Stimulated activated CD8-positive, alpha-beta memory T cell treated with anti-CD3 and anti-CD28 coated beads, Interleukin-12 subunit alpha, Interleukin-12 subunit beta, amount 100 ng/mL, for 4 hours (primary cell): Measurements from ENCODE around the gene JAG2.

Experiments
- DNase-seq: peaks from one replicate; pipeline ENCODE4 v3.0.0-alpha.2; 2020; ENCODE audit warnings: low read depth

JAG2 gene

DNA sequence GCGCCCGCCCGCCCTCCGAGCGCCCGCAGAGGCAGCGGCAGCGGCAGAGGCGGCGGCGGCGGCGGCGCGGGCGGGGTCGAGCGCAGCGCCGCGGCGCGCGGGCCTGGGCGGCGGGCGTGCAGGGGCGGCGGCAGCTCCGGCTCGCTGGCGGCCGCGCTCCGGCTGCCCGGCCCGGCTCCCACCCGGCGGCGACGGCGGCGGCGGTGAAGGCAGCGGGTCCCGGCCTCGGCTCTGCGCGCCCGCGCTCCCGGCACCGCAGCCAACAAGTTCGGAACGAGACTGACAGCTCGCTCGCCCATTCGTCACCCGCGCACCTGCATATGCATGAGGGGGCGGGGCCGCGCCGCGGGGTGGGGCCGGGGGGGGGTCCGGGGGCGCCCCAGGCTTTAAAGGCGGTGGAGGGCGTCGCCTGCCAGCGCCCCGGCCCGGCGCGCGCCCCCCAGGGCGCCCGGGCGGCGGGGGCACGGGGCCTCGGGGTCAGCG, at the start of gene JAG2:
Gene JAG2, minus strand, starts transcription at position 281 of the 483 bp plus-strand sequence. CDS start 356 bp downstream, outside the sequence.
- DNase-seq = peak; percentile 44

DNA sequence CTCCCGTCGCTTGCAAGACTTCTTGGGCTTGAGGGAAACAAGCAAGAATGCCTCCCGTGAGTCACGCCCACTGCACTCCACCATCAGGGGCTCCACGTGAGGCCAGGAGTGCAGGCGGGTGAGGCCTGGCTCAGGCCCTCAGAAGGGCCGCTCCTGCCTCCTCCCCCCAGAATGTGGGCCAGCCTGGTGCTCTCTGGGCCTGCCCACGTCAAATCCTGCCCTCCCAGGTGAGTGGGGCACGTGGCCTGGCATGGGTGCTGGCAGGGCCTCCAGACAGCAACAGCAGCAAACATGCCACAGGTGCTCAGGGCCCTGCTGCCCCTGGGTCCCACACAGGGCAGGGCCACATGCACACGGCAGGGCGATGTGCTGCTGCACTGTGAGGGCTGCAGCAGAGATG, 49.2 kb upstream of the JAG2 start:
- no peak for DNase-seq

DNA sequence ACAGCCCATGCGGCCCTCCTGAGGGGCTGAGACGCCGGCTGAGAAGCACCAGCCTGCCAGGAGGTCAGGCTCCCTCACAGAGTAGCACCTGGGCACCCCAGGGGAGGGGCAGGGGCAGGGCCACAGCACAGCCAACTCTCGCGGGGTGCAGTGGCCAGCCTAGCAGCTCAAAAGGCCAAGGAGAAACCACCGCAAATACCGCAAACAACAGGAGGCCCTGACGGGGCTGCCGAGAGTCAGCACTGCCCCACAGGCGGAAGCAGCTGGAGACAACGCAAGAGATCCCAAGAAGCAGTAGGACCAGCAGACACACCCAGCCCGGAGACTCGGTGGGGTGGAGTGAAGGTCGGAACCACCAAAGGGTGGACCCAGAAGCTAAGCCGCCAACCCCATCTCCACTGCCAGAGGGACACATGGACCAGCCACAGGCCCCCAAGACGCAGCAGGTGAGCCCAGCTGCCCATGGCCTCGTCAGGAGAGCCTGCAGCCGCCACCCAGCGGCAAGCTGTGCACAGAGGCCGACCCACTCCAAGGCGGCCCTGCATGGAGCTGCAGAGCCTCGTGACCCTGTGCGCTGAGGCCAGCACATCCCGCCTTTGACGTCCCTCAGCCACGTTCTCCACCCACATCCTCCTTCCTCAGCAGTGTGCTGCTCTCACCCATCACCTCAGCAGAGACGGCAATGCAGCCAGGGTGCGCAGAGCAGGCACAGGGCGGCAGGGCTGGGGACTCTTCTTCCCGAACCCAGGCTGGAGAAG, 48.1 kb upstream of the JAG2 start:
- no peak for DNase-seq

DNA sequence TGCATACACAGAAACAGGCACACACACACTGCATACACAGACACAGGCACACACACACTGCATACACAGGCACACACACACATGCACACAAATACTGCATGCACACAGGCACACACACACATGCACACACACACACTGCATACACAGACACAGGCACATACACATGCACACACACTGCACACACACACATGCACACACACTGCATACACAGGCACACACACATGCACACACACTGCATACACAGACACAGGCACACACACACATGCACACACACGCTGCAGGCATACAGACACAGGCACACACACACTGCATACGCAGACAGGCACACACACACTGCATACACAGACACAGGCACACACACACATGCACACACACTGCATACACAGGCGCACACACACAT, 47.0 kb upstream of the JAG2 start:
- no peak for DNase-seq

DNA sequence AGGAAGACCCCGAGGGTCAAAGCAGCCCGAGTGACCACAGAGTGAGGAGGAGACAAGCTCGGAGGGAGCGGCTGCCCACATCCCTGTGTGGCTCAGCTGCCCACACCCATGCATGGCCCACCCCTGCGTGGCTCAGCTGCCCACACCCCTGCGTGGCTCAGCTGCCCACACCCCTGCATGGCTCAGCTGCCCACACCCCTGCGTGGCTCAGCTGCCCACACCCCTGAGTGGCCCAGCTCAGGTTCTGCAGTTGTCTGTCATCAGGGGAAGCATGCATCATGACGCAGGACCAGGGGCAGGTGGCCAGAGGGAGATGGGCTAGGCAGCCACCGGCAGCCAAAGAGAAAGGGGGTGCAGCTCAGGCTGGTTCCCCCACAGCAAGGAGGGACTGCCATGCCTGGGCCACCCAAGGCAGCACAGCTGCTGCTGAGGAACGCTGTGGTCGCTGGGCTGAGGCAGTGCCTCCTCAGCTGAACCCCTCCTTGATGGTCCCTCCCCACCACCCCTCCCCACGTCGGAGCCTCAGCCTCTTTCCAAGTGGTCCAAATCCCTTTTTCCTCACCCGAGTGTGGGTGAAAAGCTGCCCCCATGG, 45.8 kb upstream of the JAG2 start:
- DNase-seq = no peak

DNA sequence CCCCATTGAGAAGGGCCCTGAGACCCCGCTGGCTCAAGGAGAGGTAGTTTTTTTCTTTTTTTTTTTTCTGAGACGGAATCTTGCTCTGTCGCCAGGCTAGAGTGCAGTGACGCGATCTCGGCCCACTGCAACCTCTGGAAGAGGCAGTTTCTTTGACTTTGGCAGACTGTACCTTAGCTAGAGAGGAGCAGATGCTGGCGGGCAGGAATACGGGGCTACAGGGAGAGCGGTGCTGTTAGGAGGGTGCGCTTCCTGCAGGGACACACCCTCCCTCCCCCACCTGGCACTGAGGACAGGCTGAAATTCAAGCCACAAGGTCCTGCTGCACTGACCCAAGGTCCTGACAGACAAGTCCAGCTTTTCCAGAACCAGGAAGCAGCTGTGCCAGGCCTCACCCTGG, 44.8 kb upstream of the JAG2 start:
- DNase-seq = no peak

DNA sequence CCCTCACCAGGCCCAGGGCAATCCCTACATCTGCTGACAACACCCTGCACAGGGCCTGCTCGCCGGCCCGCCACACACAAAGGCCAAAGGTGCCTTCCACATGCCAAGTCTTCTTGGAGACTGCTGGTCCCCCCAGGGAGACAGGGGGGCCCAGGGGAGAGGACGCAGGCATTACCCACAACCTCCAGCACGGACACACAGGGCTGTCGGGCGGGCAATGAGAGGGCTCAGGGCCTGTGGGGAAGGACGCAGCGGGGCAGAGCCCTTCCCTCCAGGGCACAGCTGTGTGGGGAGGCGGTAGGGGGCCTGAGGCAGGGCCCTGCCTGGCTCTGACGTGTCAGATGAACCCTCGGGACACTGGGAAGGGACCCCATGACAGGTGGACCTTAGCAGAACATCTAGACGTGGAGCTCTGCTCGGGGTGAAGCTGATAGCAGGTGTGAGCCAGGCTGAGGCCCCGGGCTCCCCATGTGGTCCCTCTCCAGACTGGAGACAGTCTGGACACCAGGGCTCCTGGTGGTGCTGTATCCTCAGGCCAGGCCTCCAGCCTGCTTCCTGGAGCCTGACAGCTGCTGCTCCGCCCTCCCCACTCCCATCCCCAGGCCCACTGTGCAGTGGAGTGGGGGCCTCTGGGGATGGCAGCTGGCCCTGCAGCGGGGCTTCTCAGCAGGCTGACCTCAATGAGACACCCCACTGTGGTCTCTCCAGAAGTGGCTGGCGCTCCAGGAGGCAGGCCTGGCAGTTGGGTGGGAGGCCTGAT, 44.1 kb upstream of the JAG2 start:
- DNase-seq = no peak

DNA sequence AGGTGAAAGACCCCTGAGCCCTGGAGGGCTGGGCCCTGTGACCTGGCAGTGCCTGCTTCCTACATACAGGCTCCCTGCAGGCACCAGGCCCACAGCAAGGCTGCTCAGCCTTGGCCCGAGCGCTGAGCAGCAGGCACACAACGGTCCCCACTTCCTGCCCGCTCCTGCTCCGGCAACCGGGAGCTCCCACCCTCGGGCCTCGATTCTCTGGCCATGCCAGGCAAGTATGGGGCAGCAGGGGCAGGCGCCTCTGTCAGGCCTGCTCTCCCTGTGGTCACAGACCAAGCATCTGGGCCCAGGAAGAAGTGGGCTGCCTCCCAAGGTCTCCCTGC, 43.1 kb upstream of the JAG2 start:
- no peak for DNase-seq

DNA sequence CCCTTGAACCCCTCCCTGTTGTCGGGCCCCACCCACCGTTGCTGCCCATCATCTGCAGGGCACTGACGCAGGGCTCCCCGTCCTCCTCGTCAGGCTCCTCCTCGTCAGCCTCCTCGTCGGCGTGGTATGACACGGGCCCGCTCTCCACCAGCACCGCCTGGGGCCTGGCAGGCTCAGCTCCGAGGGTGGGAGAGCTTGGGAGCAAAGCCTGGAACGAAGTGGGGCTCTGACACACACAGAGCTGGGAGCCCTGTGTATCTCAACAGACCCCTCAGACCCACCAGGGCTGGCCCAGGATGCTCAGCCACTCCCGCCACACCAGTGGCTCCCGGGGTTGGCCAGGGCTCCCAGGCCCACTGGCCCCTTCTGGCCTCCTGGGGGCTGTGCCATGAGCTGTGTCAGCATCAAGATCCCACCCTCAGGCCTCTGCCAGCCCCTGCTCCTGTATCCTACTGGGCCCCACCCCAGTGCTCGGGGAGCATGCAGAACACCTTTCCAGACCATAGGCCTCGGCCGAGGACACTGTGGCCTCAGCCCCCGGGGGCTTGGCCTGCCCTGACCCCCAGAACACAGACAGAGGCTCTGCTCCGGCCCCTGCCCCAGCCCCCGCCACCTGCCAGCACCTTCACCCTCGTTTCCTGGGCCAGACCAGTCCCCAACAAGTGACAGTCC, 42.6 kb upstream of the JAG2 start:
- no peak for DNase-seq

DNA sequence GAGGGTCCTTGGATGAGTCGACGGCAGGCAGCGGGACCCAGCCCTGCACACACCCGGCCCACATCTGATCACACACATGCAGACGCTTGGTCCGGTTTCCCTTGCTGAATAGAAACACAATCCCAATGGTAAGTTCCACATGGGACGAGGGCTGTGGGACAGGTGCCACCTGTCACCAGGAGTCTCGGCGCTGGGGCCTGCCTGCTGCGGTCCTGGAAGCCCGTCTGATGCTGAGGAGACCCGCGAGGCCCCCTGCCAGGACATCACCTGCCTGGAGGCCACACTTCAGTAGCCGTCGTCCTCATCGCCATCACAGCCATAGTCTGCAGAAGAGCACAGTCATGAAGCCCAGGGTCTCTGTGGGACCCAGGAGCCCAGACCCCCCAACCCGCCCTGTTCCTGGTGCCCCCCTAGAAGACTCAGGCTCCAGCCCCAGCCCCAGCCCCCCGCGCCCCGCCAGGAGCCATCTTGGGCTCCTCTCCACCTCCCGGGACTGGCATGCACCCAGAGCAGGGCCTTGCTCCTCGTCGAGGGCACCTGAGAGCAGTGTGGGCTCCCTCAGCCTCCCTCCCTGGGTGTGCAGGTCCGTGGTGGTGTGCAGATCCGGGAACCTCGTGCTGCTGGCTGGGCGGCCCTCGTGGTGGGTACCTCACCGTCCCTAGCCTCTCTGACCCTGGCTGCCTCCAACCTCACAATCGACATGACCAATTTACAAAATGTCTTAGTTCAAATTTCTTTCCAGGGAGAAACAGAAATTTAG, 41.9 kb upstream of the JAG2 start:
- DNase-seq = no peak

DNA sequence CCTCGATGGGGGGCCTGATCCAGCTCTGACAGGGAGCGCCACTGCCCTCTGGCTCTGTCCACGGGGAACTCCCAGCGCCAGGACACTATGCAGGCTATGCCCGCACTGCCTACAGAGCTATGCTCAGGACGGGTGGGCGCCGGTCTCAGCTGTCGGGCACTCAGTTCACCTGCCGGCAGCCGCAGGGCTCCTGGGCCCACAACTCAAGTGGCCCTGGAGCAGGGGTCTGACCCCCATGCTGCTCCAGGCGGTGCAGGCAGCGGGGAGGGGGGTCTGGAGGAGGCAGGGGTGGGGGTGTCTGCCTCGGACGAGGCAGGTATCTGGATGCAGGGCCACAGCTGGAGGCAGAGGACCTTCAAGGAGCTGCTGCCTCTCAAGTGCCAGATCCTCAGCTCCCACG, 41.1 kb upstream of the JAG2 start:
- no peak for DNase-seq

DNA sequence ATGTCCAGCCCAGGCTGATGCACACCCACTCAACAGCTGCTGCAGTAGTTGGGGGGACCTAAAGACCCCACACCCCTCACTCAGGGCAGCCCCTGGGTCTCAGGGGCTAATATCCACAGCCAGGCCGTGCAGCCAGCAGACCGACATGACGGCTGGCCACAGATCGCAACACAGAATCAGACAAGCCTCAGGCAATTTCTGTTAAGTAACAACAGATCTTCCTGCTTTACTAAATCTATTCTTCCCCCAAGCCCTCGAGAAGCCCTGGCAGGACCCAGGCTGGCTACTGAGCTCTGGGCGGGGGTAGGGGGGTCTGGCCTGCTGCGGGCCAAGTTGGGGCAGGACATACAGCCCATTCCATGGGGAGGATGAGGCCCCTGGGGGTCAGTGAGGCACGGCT, 40.5 kb upstream of the JAG2 start:
- no peak for DNase-seq

DNA sequence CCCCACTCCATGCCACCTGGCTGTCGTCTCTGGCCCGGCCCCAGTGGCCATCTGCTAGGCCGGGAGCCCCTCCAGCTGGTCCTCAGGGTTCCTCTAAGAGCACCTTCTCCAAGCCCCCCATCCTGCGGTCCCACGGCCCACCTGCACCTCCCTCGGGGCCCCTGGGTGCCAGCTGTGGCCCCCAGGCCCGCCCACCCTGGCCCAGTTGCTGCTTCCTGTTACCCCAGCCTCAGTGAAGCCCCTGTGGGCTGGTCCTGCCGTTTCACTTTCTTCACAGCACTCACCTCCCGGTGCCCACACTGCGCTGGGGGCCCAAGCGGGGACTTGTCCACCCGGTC, 40.1 kb upstream of the JAG2 start:
- no peak for DNase-seq

DNA sequence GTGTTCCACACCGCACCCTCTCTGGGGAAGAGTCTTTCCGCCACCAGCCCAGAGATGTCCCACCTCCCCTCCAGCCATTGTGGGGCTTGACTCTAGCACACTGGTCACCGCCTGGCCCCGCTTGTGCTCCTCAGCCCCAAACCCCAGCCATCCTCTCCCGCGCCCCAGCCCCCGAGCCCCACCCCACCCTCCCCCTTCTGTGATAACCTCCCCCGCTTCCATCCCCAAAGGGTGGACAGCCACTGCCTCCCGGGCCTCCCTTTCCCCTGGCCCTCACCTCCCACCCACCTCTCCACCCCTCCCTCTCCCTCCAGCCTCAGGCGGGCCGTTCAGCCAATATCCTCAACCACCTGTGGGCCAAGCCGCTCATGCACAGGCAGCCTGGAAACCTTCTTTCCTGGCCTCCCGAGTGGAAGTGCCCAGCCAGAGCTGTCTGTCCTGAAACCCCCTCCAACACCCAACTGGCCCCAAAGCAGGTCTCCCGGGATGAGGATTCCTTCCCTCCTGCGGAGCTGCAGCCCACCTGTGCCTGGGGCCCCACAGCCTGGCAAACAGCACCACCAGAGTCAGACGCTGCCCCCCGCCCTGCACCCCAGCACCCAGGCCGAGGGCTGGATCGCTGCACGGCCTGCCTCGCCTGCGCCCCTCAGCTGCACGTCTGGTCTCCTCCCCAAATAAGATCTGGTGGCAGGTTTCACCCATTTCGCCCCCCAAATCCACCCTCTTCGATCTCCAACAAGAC, 39.6 kb upstream of the JAG2 start:
- no peak for DNase-seq

DNA sequence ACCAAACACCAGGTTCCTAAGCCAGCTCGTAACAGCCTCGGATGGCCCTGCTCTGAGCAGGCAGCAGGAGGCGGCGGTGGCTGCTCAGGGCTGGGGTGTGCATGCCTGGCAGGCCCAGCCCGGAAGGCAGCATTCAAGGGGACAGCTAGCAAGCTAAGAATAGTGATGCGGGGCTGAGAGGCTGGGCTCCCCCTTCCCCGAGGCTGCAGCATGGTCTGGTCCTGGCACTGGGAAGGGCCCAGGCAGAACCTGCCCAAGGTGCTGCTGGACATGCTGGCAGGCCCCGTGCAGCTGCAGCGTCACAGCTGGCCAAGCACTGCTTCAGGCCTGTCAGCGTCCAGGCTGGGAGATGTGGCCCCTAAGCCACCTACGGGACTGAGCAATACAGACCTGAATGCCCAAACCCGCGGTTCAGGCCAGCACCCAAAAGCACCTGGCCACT, 38.9 kb upstream of the JAG2 start:
- DNase-seq = no peak

DNA sequence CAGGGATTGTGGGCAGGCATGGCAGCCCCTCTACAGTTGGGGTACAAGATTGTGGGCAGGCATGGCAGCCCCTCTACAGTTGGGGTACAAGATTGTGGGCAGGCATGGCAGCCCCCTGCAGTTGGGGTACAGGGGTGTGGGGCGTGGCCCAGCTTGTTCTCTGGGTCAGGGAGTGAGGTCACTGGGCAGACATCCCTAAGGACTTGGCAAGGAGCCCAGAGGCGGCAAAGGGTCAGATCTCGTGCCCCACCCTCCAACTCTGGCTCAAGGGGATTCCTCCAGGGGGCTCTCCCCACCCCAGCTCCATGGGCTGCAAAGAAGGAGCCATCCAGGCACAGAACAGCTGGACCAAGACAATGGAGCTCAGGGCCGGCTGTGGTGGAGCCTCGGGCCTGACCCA, 38.3 kb upstream of the JAG2 start:
- DNase-seq = no peak

DNA sequence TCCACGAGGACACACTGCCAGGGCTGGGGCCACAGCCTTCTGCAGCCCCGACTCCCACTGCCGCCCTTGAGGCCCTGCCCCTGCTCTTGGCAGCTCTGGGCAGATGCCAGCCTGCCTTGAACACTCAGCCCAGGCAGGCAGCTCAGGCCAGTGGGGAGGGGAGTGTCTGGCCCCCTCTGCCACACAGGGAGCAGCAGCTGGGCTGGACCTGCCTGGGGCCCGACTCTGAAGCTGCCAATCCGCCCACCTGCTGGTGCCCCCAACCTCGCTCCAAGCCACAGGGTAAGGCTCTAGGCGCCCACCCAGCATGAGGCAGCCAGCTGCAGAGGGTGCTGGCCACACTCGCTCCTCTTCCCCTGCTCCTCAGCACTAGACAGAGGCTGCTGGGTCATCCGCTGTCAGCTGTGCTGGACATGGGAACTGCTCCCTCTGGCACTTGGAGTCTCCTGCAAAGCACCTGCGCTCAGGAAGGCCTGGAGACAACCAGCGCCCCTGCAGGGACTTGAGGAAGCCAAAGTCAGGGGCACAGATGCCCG, 37.2 kb upstream of the JAG2 start:
- DNase-seq = no peak

DNA sequence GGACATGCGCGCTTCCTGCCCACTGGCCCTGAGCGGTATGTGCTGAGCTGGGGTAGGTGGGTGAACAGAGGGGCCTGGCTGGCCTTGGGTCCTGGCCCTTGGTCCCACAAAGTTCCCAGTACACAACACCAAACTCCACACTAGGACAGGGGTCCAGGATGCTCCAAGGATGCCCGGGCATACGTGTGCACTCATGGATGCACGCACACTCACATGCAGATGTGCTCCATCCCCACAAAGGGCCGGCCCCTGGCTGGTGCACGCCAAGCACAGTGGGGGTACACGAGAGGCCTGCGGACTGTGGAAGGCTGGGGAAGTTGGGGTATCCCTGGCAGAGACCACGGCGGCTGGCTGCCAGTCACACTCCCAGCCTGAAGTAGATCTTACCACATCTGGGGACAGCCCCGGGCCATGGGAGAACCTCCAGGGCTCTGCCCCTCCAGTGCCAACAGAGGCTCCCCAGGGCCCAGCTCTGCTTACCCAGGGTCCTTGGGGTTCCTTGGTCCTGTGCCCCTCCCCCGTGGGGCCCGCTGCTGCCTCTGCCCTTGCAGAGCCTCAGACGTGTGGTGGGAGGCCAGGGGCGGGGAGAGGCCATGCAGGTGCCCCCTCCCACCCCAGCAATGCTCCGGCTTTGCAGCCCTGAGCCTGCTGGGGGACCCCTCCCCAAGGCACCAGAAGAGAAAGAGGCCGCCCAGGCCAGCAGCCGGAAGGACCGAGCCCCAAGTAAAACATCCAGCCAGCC, 36.5 kb upstream of the JAG2 start:
- DNase-seq = no peak

DNA sequence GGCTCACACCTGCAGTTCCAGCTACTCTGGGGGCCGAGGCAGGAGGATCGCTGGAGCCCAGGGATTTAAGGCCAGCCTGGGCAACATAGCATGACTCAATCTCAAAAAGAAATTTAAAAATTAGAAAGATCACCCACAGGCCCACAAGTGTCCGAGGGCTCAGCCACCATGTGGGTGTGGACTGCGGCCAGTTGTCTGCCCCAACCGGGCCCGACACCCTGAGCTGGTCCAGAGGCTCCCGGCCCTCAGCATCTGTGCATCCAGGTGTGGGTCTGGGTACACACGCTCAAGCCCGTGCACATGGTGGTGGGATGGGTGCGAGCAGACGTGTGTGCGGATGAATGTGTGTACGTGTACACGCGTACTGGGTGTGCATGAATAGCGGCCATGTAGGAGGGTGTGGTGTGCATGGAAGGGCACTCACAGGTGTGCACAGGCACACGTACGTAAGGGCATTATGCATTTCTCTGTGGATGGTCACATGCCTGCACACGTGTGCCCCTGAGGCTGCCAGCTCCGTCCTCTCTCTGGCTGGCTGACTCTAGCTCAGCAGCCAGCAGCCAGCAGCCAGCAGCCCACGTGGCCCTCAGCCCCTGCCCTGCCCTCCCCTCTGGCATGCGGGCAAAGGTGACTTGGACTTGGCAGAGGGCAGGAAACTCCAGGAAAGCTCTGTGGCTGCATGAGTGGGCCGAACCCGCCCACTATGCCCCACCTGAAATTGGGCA, 35.8 kb upstream of the JAG2 start:
- no peak for DNase-seq

DNA sequence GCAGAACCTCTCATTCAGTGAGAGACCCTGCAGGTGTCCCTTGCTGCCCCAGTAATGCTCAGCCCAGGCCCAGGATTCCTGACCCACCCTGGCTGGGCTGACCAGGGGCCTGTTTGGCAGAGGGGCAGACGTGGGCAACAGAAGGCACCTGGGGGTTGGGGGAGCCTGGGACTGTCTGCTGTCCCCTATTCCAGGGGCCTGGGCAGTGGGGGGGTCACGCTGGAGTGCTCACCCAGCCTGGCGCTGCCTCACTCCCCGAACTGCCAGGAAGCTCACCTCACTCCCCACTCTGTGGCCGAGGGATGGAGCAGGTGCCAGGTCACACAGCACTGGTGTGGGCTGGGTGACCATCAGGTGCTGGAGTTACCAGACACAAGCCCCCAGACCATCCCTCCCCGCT, 35.1 kb upstream of the JAG2 start:
- DNase-seq = no peak
